ENCODE measurements around the gene GNE. TPM values are rescaled to one million over a fixed set of nuclear protein-coding genes. Genes with fewer than 3 reads are reported as not detected.

GNE gene
- total RNA-seq, 1 experiment from 2014 or later: 15.2 TPM

DNA sequence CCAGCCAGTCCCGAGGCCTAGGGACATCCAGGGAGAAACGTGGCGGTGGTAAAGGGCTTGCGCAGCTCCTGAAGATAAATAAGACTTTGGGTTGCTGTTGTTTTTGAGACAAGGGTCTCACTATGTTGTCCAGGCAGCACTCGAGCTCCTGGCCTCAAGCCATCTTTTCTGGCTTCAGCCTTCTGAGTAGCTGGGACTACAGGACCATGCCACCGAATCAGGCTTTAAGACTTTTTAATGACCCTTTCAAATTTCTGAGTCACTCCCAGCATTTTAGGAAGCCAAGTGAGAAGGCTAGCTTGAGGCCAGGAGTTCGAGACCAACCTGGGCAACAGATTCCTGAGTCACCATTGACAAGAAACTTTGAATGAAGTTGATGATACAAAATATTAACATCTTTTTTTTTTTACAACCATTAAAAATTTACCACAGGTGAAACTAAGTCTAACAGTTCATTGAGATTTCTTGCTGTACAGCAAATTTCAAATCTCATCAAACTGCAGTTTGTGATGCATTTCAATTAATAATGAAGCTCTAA is 817 bp upstream of the GNE start:
- H3K27me3 Mint-ChIP-seq (ENCODE audit: insufficient read depth, unreplicated experiment): no peaks in the 10 kb centered on the region
- peaks cover 46% of the 10 kb centered on the region for H3K36me3 Mint-ChIP-seq (ENCODE audit: insufficient read depth, unreplicated experiment)
- Histone ChIP-seq H3K4me3 (ENCODE audit: low read depth, low read length) (peak overlapping the region; percentile 78), H3K27me3 (replicated peaks; ENCODE audit: control insufficient read depth, insufficient read depth, low read length) (no peaks in the 10 kb centered on the region), H3K4me1 (no peaks in the 10 kb centered on the region), H3K36me3 (ENCODE audit: control insufficient read depth, insufficient read depth, low read length) (no peaks in the 10 kb centered on the region), H3K9me3 (no peaks in the 10 kb centered on the region)
- no peak for DNase-seq
- POLR2A ChIA-PET: interaction anchor here (1.2 to 1.4 kb wide), 2 partner anchors 17 to 61 kb away, joined by 3 to 13 read pairs; no protein-coding TSS in a partner anchor
- H3K9me3 Mint-ChIP-seq (ENCODE audit: unreplicated experiment): no peaks in the 10 kb centered on the region
- intact Hi-C loops (cut with micrococcal nuclease; ENCODE audit: unreplicated experiment): no loop called here
- CTCF ChIA-PET: interaction anchor here (0.7 to 1.2 kb wide), 2 partner anchors 12 to 148 kb away, joined by 4 to 5 read pairs; no protein-coding TSS in a partner anchor
- BruUV-seq (replicated peaks): TSS peak; percentile 85
- peak overlapping the region; percentile 90 for H3K27ac Mint-ChIP-seq (ENCODE audit: unreplicated experiment)
- TF ChIP-seq, protein P1, sequence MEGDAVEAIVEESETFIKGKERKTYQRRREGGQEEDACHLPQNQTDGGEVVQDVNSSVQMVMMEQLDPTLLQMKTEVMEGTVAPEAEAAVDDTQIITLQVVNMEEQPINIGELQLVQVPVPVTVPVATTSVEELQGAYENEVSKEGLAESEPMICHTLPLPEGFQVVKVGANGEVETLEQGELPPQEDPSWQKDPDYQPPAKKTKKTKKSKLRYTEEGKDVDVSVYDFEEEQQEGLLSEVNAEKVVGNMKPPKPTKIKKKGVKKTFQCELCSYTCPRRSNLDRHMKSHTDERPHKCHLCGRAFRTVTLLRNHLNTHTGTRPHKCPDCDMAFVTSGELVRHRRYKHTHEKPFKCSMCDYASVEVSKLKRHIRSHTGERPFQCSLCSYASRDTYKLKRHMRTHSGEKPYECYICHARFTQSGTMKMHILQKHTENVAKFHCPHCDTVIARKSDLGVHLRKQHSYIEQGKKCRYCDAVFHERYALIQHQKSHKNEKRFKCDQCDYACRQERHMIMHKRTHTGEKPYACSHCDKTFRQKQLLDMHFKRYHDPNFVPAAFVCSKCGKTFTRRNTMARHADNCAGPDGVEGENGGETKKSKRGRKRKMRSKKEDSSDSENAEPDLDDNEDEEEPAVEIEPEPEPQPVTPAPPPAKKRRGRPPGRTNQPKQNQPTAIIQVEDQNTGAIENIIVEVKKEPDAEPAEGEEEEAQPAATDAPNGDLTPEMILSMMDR (IDR thresholded peaks at IDR 0.05; ENCODE audit: insufficient read depth in 1 of 2, low read depth in 1 of 2, low read length in 1 of 2, severe bottlenecking in 1 of 2, unreplicated experiment in 1 of 2): no peak
- no peaks in the 10 kb centered on the region for H3K4me1 Mint-ChIP-seq (ENCODE audit: low read depth, unreplicated experiment)
- peak overlapping the region; percentile 91 for H3K4me3 Mint-ChIP-seq (ENCODE audit: unreplicated experiment)

GRCh38 chr9:36251428-36251827 is 6.8 kb downstream of the GNE start:
- H3K9me3 Mint-ChIP-seq (ENCODE audit: unreplicated experiment): no peaks in the 10 kb centered on the region
- Histone ChIP-seq H3K9me3 (no peaks in the 10 kb centered on the region), H3K4me3 (ENCODE audit: low read depth, low read length) (no peak overlapping the region), H3K4me1 (no peaks in the 10 kb centered on the region), H3K36me3 (ENCODE audit: control insufficient read depth, insufficient read depth, low read length) (no peaks in the 10 kb centered on the region), H3K27me3 (replicated peaks; ENCODE audit: control insufficient read depth, insufficient read depth, low read length) (no peaks in the 10 kb centered on the region)
- intact Hi-C loops (cut with micrococcal nuclease; ENCODE audit: unreplicated experiment): no loop called here
- H3K4me3 Mint-ChIP-seq (ENCODE audit: unreplicated experiment): no peak overlapping the region
- peaks cover 15% of the 10 kb centered on the region for H3K4me1 Mint-ChIP-seq (ENCODE audit: low read depth, unreplicated experiment)
- CTCF ChIA-PET: no interaction called here
- POLR2A ChIA-PET: no interaction called here
- no peak for DNase-seq
- peak overlapping the region; percentile 48 for H3K27ac Mint-ChIP-seq (ENCODE audit: unreplicated experiment)
- TF ChIP-seq, protein P1 (IDR thresholded peaks at IDR 0.05; ENCODE audit: insufficient read depth in 1 of 2, low read depth in 1 of 2, low read length in 1 of 2, severe bottlenecking in 1 of 2, unreplicated experiment in 1 of 2): no peak
- BruUV-seq (replicated peaks): no TSS peak
- no peaks in the 10 kb centered on the region for H3K27me3 Mint-ChIP-seq (ENCODE audit: insufficient read depth, unreplicated experiment)
- H3K36me3 Mint-ChIP-seq (ENCODE audit: insufficient read depth, unreplicated experiment): peaks cover 25% of the 10 kb centered on the region

- CTCF ChIA-PET: no interaction called here
- H3K4me3 ChIP-seq (ENCODE audit: low read depth, low read length): no peak overlapping the region
- H3K27me3 ChIP-seq (replicated peaks; ENCODE audit: control insufficient read depth, insufficient read depth, low read length): no peaks in the 10 kb centered on the region
- BruUV-seq (replicated peaks): no TSS peak
- Mint-ChIP-seq H3K4me1 (ENCODE audit: low read depth, unreplicated experiment) (peaks cover 15% of the 10 kb centered on the region), H3K4me3 (ENCODE audit: unreplicated experiment) (no peak overlapping the region), H3K36me3 (ENCODE audit: insufficient read depth, unreplicated experiment) (peaks cover 30% of the 10 kb centered on the region), H3K27ac (ENCODE audit: unreplicated experiment) (no peak overlapping the region), H3K27me3 (ENCODE audit: insufficient read depth, unreplicated experiment) (no peaks in the 10 kb centered on the region), H3K9me3 (ENCODE audit: unreplicated experiment) (no peaks in the 10 kb centered on the region)
- no peaks in the 10 kb centered on the region for H3K36me3 ChIP-seq (ENCODE audit: control insufficient read depth, insufficient read depth, low read length)
- intact Hi-C loops (cut with micrococcal nuclease; ENCODE audit: unreplicated experiment): no loop called here
- no peaks in the 10 kb centered on the region for H3K4me1 ChIP-seq
- POLR2A ChIA-PET: no interaction called here
- TF ChIP-seq, protein P1 (IDR thresholded peaks at IDR 0.05; ENCODE audit: insufficient read depth in 1 of 2, low read depth in 1 of 2, low read length in 1 of 2, severe bottlenecking in 1 of 2, unreplicated experiment in 1 of 2): no peak
- no peak for DNase-seq
- H3K9me3 ChIP-seq: no peaks in the 10 kb centered on the region
Measured at GRCh38 chr9:36250079-36250478, 8.2 kb downstream of the GNE start.
